ENCODE results near the gene CCL17.
"Not testable (repeated sequence)": the region's sequence is repeated elsewhere in the genome, so short reads cannot be mapped to it uniquely, and the experiment has no call there.

CCL17 gene

GRCh38 chr16:57379579-57379978, 25.0 kb upstream of the CCL17 start:
- DNase-seq: no peak

- no peak for DNase-seq
Measured at GRCh38 chr16:57380671-57381462, 23.7 kb upstream of the CCL17 start.

- no peak for DNase-seq
Measured at GRCh38 chr16:57381791-57382534, 22.6 kb upstream of the CCL17 start.

GRCh38 chr16:57382535-57383275, 21.9 kb upstream of the CCL17 start:
- no peak for DNase-seq

GRCh38 chr16:57383276-57384247, 21.0 kb upstream of the CCL17 start:
- no peak for DNase-seq

GRCh38 chr16:57384248-57385070, 20.1 kb upstream of the CCL17 start:
- no peak for DNase-seq

GRCh38 chr16:57385083-57385482, 19.5 kb upstream of the CCL17 start:
- no peak for DNase-seq

- DNase-seq: no peak
Measured at GRCh38 chr16:57386381-57386951, 18.1 kb upstream of the CCL17 start.

- no peak for DNase-seq
Measured at GRCh38 chr16:57387598-57388354, 16.8 kb upstream of the CCL17 start.

GRCh38 chr16:57388359-57389086, 16.0 kb upstream of the CCL17 start:
- no peak for DNase-seq

- DNase-seq: no peak
Measured at GRCh38 chr16:57389087-57389468, 15.5 kb upstream of the CCL17 start.

GRCh38 chr16:57390636-57391295, 13.8 kb upstream of the CCL17 start:
- DNase-seq: no peak

GRCh38 chr16:57391300-57391699, 13.3 kb upstream of the CCL17 start:
- DNase-seq: no peak

GRCh38 chr16:57391708-57392107, 12.9 kb upstream of the CCL17 start:
- DNase-seq: no peak

GRCh38 chr16:57392694-57393093, 11.9 kb upstream of the CCL17 start:
- DNase-seq: no peak

- no peak for DNase-seq
Measured at GRCh38 chr16:57394444-57394843, 10.1 kb upstream of the CCL17 start.

GRCh38 chr16:57395026-57395425, 9.5 kb upstream of the CCL17 start:
- no peak for DNase-seq

- DNase-seq: no peak
Measured at GRCh38 chr16:57396786-57397185, 7.8 kb upstream of the CCL17 start.

- DNase-seq: not testable (repeated sequence)
Measured at GRCh38 chr16:57397493-57397892, 7.1 kb upstream of the CCL17 start.
